A549 (cell line): Measurements from ENCODE around the gene OGFR. TPM values are rescaled to one million over a fixed set of nuclear protein-coding genes. Genes with fewer than 3 reads are reported as not detected.

Source experiments
- ATAC-seq, 2 experiments: fragments of 200-7000 bp in 1 of 2; fragments of >200 bp in 1 of 2; cut with Nextera tagmentation in 1 of 2; cut with Tn5 transposase in 1 of 2; 3 replicates each; pipeline versions ENCODE4 v1.8.0 to v1.9.1; 2018 to 2020; ENCODE audit warnings: mild to moderate bottlenecking in 1 of 2, moderate library complexity in 1 of 2
- CTCF ChIA-PET: fragments of 300-600 bp; sonication (Branson Sonifier 250); formaldehyde crosslinking; extraction: SDS; loops from one replicate; lab custom pipeline; 2021; ENCODE audit warnings: antibody characterized with exemption, inconsistent platforms; lab: Yijun Ruan, JAX
- POLR2A ChIA-PET: fragments of 350-600 bp; formaldehyde crosslinking; extraction: SDS; loops from one replicate; lab custom pipeline; 2021; ENCODE audit warnings: antibody characterized with exemption, inconsistent platforms; lab: Yijun Ruan, JAX
- DNase-seq, 2 experiments: peaks; one replicate each; pipeline versions ENCODE4 v3.0.0 to v3.0.0-alpha.2; 2011 to 2016; ENCODE audit warnings: low read depth in 1 of 2, low spot score in 1 of 2
- FAIRE-seq: peaks from 2 replicates; lab custom pipeline; 2011; peaks lifted over from hg19 to GRCh38; lab: Jason Lieb, UNC
- H3K27ac ChIP-seq, 2 experiments: fragments of >200 bp; sonication (Bioruptor Twin); formaldehyde crosslinking; 3 replicates each; pipeline ENCODE4 v1.5.1; 2016 to 2017
- H3K4me1 ChIP-seq: fragments of >200 bp; sonication (Bioruptor Twin); formaldehyde crosslinking; 3 replicates; pipeline ENCODE4 v1.6.1; 2016
- H3K4me2 ChIP-seq: fragments of >200 bp; sonication (Bioruptor Twin); formaldehyde crosslinking; 3 replicates; pipeline ENCODE4 v1.6.1; 2016
- H3K4me3 ChIP-seq: fragments of >200 bp; sonication (Bioruptor Twin); formaldehyde crosslinking; 3 replicates; pipeline ENCODE4 v1.5.1; 2016
- H3K9me3 ChIP-seq: fragments of >200 bp; sonication (Bioruptor Twin); formaldehyde crosslinking; 3 replicates; pipeline ENCODE4 v1.6.1; 2016
- CBX2 ChIP-seq: fragments of 200-600 bp; sonication (generic); IDR thresholded peaks from 2 replicates; pipeline ENCODE4 v1.6.1; 2016; ENCODE audit warnings: low read depth, mild to moderate bottlenecking, borderline replicate concordance
- CBX8 ChIP-seq: fragments of 200-600 bp; sonication (generic); IDR thresholded peaks from 2 replicates; pipeline ENCODE4 v1.6.1; 2016
- CEBPB ChIP-seq, 2 experiments: fragments of >200 bp in 1 of 2; sonication (Bioruptor Twin) in 1 of 2; formaldehyde crosslinking in 1 of 2; IDR thresholded peaks; 2 replicates each; pipeline ENCODE4 v1.6.1; 2012 to 2016
- CTCF ChIP-seq: fragments of >200 bp; sonication (Bioruptor Twin); formaldehyde crosslinking; IDR thresholded peaks from 3 replicates; pipeline ENCODE4 v1.5.1; 2016
- EP300 ChIP-seq, 2 experiments: fragments of >200 bp; sonication (Bioruptor Twin); formaldehyde crosslinking; IDR thresholded peaks; 2 replicates in 1 of 2; 3 replicates in 1 of 2; pipeline ENCODE4 v1.6.1; 2016 to 2017
- ESRRA ChIP-seq: fragments of 150-350 bp; IDR thresholded peaks from 2 replicates; pipeline ENCODE4 v1.6.1; 2014; ENCODE audit warnings: mild to moderate bottlenecking, low read length, borderline replicate concordance
- HES2 ChIP-seq: fragments of >200 bp; sonication (Bioruptor Twin); formaldehyde crosslinking; IDR thresholded peaks from 2 replicates; pipeline ENCODE4 v1.6.1; 2016
- HMGXB4 ChIP-seq: fragments of 250-450 bp; sonication (Bioruptor Pico); IDR thresholded peaks from 2 replicates; pipeline ENCODE4 v1.5.0; 2021; ENCODE audit warnings: mild to moderate bottlenecking, moderate library complexity, borderline replicate concordance
- JUNB ChIP-seq: fragments of >200 bp; sonication (Bioruptor Twin); formaldehyde crosslinking; IDR thresholded peaks from 2 replicates; pipeline ENCODE4 v1.6.1; 2016
- MAX ChIP-seq: IDR thresholded peaks from 2 replicates; pipeline ENCODE4 v1.6.1; 2012
- NFE2L2 ChIP-seq: fragments of 150-350 bp; conservative IDR thresholded peaks from 2 replicates; pipeline ENCODE4 v1.6.1; 2014; ENCODE audit warnings: low read length
- NR3C1 ChIP-seq: fragments of >200 bp; sonication (Bioruptor Twin); formaldehyde crosslinking; IDR thresholded peaks from 3 replicates; pipeline ENCODE4 v1.6.1; 2017
- PBX3 ChIP-seq: IDR thresholded peaks from 2 replicates; pipeline ENCODE4 v1.6.1; 2012
- RAD21 ChIP-seq, 2 experiments: fragments of >200 bp in 1 of 2; sonication (Bioruptor Twin) in 1 of 2; formaldehyde crosslinking in 1 of 2; IDR thresholded peaks in 1 of 2; conservative IDR thresholded peaks in 1 of 2; 2 replicates in 1 of 2; 3 replicates in 1 of 2; pipeline ENCODE4 v1.6.1; 2012 to 2018; ENCODE audit warnings: inconsistent platforms in 1 of 2
- RCOR1 ChIP-seq: fragments of 150-350 bp; IDR thresholded peaks from 2 replicates; pipeline ENCODE4 v1.6.1; 2014; ENCODE audit warnings: antibody characterized with exemption, low read length, low read depth
- SMC3 ChIP-seq: fragments of >200 bp; sonication (Bioruptor Twin); formaldehyde crosslinking; IDR thresholded peaks from 3 replicates; pipeline ENCODE4 v1.6.1; 2018; ENCODE audit warnings: inconsistent platforms
- SREBF2 ChIP-seq: fragments of 450-650 bp; IDR thresholded peaks from 2 replicates; pipeline ENCODE4 v1.6.1; 2014; ENCODE audit warnings: mild to moderate bottlenecking, moderate library complexity
- TFCP2L1 ChIP-seq: fragments of 250-450 bp; sonication (Bioruptor Pico); IDR thresholded peaks from 2 replicates; pipeline ENCODE4 v1.5.0; 2021; ENCODE audit warnings: mild to moderate bottlenecking
- TP53 ChIP-seq: fragments of 250-450 bp; sonication (Bioruptor Pico); IDR thresholded peaks from 2 replicates; pipeline ENCODE4 v1.5.0; 2021; ENCODE audit warnings: mild to moderate bottlenecking, moderate library complexity
- ZFP36 ChIP-seq: fragments of 450-650 bp; IDR thresholded peaks from 2 replicates; pipeline ENCODE4 v1.6.1; 2014; ENCODE audit warnings: borderline replicate concordance; ENCODE audit not compliant: partially characterized antibody
- ZNF302 ChIP-seq: fragments of 250-450 bp; sonication (Bioruptor Pico); IDR thresholded peaks from 2 replicates; pipeline ENCODE4 v1.9.0; 2021; ENCODE audit warnings: inconsistent platforms, mild to moderate bottlenecking, moderate library complexity
- ZSCAN20 ChIP-seq: fragments of 250-450 bp; sonication (Bioruptor Pico); IDR thresholded peaks from 2 replicates; pipeline ENCODE4 v1.8.0; 2022; ENCODE audit warnings: mild to moderate bottlenecking, moderate library complexity
- WGBS: methylation state at CpG from one replicate; pipeline ENCODE4 v1.1.6; 2017; ENCODE audit errors: missing lambda C conversion rate; 5-methylcytosine and 5-hydroxymethylcytosine counted together
- polyA plus RNA-seq, 4 experiments: library from polyadenylated mRNA; depleted of rRNA in 3 of 4; stranded (reverse); fragments of >200 nt; fragmentation: RNase III in 1 of 4; extraction: RNeasy Plus Mini Kit Qiagen cat#74134 plus additional on column Dnase treatment in 1 of 4; gene quantifications; 2 replicates in 3 of 4; 3 replicates in 1 of 4; pipeline ENCODE4 v1.2.3, GENCODE V29; 2011 to 2017
- TF ChIP-seq, protein P1 (sequence below): fragments of 450-650 bp; IDR thresholded peaks from 2 replicates; pipeline ENCODE4 v1.6.1; 2014; ENCODE audit warnings: antibody characterized with exemption
- TF ChIP-seq, protein P2 (sequence below): fragments of 250-450 bp; sonication (Bioruptor Pico); IDR thresholded peaks from 2 replicates; pipeline ENCODE4 v1.5.0; 2020; ENCODE audit warnings: low read depth, mild to moderate bottlenecking, moderate library complexity

The OGFR gene
- polyA plus RNA-seq, 2 of the 4 experiments (the other 2 are of a cell fraction) = 15.9 to 35.6 TPM

GRCh38 chr20:62768234-62768546 is 36.4 kb upstream of the OGFR start (continued):
- no peak for TF ChIP-seq ESRRA

- no peak overlapping the region for H3K4me2 ChIP-seq
- ChIA-PET POLR2A (interaction anchor here (0.9 kb wide), 1 partner anchor 25 kb away, joined by 3 read pairs; no protein-coding TSS in a partner anchor), CTCF (interaction anchor here (0.6 to 2.7 kb wide), 5 partner anchors 9 to 65 kb away, joined by 3 to 10 read pairs (median 4); no protein-coding TSS in a partner anchor)
- peaks cover 6% of the 10 kb centered on the region; the same call in 1 of the 3 replicates for H3K4me1 ChIP-seq
- H3K4me3 ChIP-seq = no peak overlapping the region
- no peaks in the 10 kb centered on the region for H3K9me3 ChIP-seq
- 0 out of 6 replicates have a peak overlapping the region, but pooled peaks of 1 of the 2 experiments have one; percentile 1 for H3K27ac ChIP-seq
- 64% methylated on average over 19 of the region's 21 CpGs for WGBS
- DNase-seq (no peak), FAIRE-seq (no peak), ATAC-seq (no peak; a peak in 1 of 6 replicates)
- TF ChIP-seq HMGXB4 (no peak), TFCP2L1 (no peak), NR3C1 (no peak), SMC3 (no peak), ZNF302 (CRISPR knock-in tag) (no peak), RAD21 (conservative IDR thresholded peaks at IDR 0.05 in 1 of 2, IDR thresholded peaks at IDR 0.05 in 1 of 2) (no peak), HES2 (no peak), ESRRA (no peak)
- TF ChIP-seq, protein P1, sequence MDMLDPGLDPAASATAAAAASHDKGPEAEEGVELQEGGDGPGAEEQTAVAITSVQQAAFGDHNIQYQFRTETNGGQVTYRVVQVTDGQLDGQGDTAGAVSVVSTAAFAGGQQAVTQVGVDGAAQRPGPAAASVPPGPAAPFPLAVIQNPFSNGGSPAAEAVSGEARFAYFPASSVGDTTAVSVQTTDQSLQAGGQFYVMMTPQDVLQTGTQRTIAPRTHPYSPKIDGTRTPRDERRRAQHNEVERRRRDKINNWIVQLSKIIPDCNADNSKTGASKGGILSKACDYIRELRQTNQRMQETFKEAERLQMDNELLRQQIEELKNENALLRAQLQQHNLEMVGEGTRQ = no peak
Observed at GRCh38 chr20:62768551-62769287, 35.9 kb upstream of the OGFR start.

DNA sequence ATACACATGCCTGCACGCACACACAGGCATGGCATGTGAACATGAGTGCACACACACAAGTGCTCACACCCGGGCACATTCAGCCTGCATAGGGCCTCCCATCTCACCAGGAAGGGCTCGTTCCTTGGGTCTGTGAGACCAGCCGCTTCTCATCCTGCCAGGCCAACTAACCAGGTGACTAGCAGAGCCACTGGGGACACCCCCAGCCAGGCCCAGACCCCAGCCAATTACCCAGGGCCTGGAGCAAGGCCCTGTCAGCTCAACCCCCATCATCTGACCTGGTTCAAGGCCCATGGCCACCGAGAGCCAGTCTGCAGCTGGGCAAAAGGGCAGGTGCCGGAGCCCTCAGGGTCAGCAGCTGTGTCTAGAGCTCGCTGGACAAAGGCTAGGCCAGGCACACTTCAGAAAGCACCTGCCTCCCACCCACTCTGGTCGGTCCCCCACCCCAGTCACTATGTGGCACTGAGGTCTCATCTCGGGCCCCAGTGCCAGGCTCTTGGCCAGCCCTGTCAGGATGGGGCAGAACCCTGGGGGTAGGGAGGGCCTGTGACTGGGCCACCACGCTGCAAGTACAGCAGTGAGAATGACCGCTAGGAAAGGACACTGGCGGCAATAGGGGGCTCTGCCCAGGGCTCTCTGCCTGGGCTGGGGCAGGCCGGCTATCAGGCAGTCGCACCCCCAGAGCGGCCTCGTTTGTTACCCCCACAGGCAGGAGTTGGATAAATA is 35.1 kb upstream of the OGFR start:
- ChIA-PET POLR2A (no interaction called here), CTCF (interaction anchor here (0.6 to 2.7 kb wide), 3 partner anchors 11 to 22 kb away, joined by 3 to 10 read pairs (median 3); no protein-coding TSS in a partner anchor)
- DNase-seq (no peak), ATAC-seq (no peak), FAIRE-seq (no peak)
- Histone ChIP-seq H3K4me2 (no peak overlapping the region), H3K9me3 (no peaks in the 10 kb centered on the region), H3K4me3 (no peak overlapping the region), H3K27ac (no peak overlapping the region), H3K4me1 (peaks cover 6% of the 10 kb centered on the region; the same call in 1 of the 3 replicates)
- TF ChIP-seq PBX3 = no peak
- TF ChIP-seq CTCF = no peak
- no peak for TF ChIP-seq TP53
- TF ChIP-seq RCOR1 = no peak
- TF ChIP-seq JUNB = no peak
- no peak for TF ChIP-seq RAD21 (conservative IDR thresholded peaks at IDR 0.05 in 1 of 2, IDR thresholded peaks at IDR 0.05 in 1 of 2)
- TF ChIP-seq NFE2L2 = no peak
- TF ChIP-seq MAX = no peak
- TF ChIP-seq CBX2 = no peak
- TF ChIP-seq, protein P2, sequence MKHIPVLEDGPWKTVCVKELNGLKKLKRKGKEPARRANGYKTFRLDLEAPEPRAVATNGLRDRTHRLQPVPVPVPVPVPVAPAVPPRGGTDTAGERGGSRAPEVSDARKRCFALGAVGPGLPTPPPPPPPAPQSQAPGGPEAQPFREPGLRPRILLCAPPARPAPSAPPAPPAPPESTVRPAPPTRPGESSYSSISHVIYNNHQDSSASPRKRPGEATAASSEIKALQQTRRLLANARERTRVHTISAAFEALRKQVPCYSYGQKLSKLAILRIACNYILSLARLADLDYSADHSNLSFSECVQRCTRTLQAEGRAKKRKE (CRISPR knock-in tag) = no peak
- no peak for TF ChIP-seq CBX8
- no peak for TF ChIP-seq ZFP36
- no peak for TF ChIP-seq ZSCAN20 (CRISPR knock-in tag)
- no peak for TF ChIP-seq SREBF2
- TF ChIP-seq ZNF302 (CRISPR knock-in tag) = no peak
- TF ChIP-seq EP300 (IDR thresholded peaks at IDR 0.05) = no peak
- no peak for TF ChIP-seq CEBPB (IDR thresholded peaks at IDR 0.05)
- 74% methylated on average over 8 of the region's 16 CpGs for WGBS
